GM20431 (cell line): Measurements from ENCODE around the gene SAMD14.

Experiments
- in situ Hi-C: fragments of 300-500 bp; cut with MseI, MboI; formaldehyde crosslinking; loops from one replicate; pipeline ENCODE4 v1.15.0; 2020; ENCODE audit warnings: low sequenced_read_pairs; ENCODE audit not compliant: unreplicated experiment

The SAMD14 gene

GRCh38 chr17:50117202-50118051 lies 12.5 kb downstream of the SAMD14 start:
- in situ Hi-C loops = no loop called here

- in situ Hi-C loops = no loop called here
Observed at GRCh38 chr17:50115756-50116155, 14.2 kb downstream of the SAMD14 start.

- in situ Hi-C loops = no loop called here
Observed at GRCh38 chr17:50114849-50115357, 15.1 kb downstream of the SAMD14 start.

GRCh38 chr17:50114401-50114800 lies 15.6 kb downstream of the SAMD14 start:
- in situ Hi-C loops = no loop called here

GRCh38 chr17:50113624-50114320 lies 16.2 kb downstream of the SAMD14 start:
- in situ Hi-C loops = no loop called here

- in situ Hi-C loops = no loop called here
Observed at GRCh38 chr17:50112694-50113093, 17.3 kb downstream of the SAMD14 start.

GRCh38 chr17:50111673-50112655 lies 18.0 kb downstream of the SAMD14 start:
- in situ Hi-C loops = no loop called here

- in situ Hi-C loops = no loop called here
Observed at GRCh38 chr17:50110591-50111349, 19.2 kb downstream of the SAMD14 start.

- in situ Hi-C loops = no loop called here
Observed at GRCh38 chr17:50109785-50110184, 20.2 kb downstream of the SAMD14 start.

GRCh38 chr17:50109207-50109606 lies 20.8 kb downstream of the SAMD14 start:
- in situ Hi-C loops = no loop called here

GRCh38 chr17:50108556-50108955 lies 21.4 kb downstream of the SAMD14 start:
- in situ Hi-C loops = no loop called here

GRCh38 chr17:50107790-50108414 lies 22.1 kb downstream of the SAMD14 start:
- in situ Hi-C loops = no loop called here

GRCh38 chr17:50106393-50107131 lies 23.4 kb downstream of the SAMD14 start:
- in situ Hi-C loops = no loop called here

GRCh38 chr17:50105811-50106210 lies 24.1 kb downstream of the SAMD14 start:
- in situ Hi-C loops = no loop called here

- in situ Hi-C loops = no loop called here
Observed at GRCh38 chr17:50103941-50104340, 26.0 kb downstream of the SAMD14 start.

- in situ Hi-C loops = no loop called here
Observed at GRCh38 chr17:50103252-50103651, 26.7 kb downstream of the SAMD14 start.

GRCh38 chr17:50102164-50102991 lies 27.6 kb downstream of the SAMD14 start:
- in situ Hi-C loops = no loop called here
